Measurements from ENCODE around the gene LRRD1. TPM values are rescaled to one million over a fixed set of nuclear protein-coding genes. Genes with fewer than 3 reads are reported as not detected.

LRRD1 gene
- total RNA-seq (2022; extraction: Qiagen RNA extraction) = not detected in 5 replicates

GRCh38 chr7:92178928-92179924 is at the start of gene LRRD1:
TSS of gene LRRD1 (minus strand) at chr7:92179142. CDS start at chr7:92165202, 13,940 bp downstream.

GRCh38 chr7:92134271-92135051 is 44.5 kb downstream of the LRRD1 start, which contains the start of gene CYP51A1:
TSS of gene CYP51A1 (minus strand) at chr7:92134477. CDS start at chr7:92134364, 113 bp downstream.

Other genes with a start within 250 kb of the LRRD1 start
- gene AKAP9, start 238.3 kb downstream of the LRRD1 start, total RNA-seq (2022; extraction: Qiagen RNA extraction) = 12.5 to 18.9 TPM (median 14.5 TPM) in 5 replicates
- 39.0 to 49.5 TPM (median 41.7 TPM) in 5 replicates for gene CYP51A1, start 44.7 kb downstream of the LRRD1 start, total RNA-seq (2022; extraction: Qiagen RNA extraction)
- 21.9 to 27.4 TPM (median 25.1 TPM) in 5 replicates for gene KRIT1, start 66.8 kb upstream of the LRRD1 start, total RNA-seq (2022; extraction: Qiagen RNA extraction)
- 15.4 to 20.5 TPM (median 19.8 TPM) in 5 replicates for gene ANKIB1, start 66.8 kb upstream of the LRRD1 start, total RNA-seq (2022; extraction: Qiagen RNA extraction)

Measured in A549 treated with Mapracorat at 1 μM for 4 hours (cell line).